Raji (cell line): Measurements from ENCODE around the gene TJP1.

ENCODE experiments used
- POLR2A ChIP-seq: IDR thresholded peaks from 2 replicates; pipeline ENCODE4 v1.6.1; 2011; ENCODE audit warnings: low read depth, low read length, control low read depth; ENCODE audit not compliant: insufficient read depth

The TJP1 gene

GRCh38 chr15:29652595-29652994 lies 169.7 kb downstream of the TJP1 start:
- TF ChIP-seq POLR2A: no peak

GRCh38 chr15:29651476-29652233 lies 170.6 kb downstream of the TJP1 start:
- TF ChIP-seq POLR2A: no peak
